ENCODE results near the gene XRCC4. TPM values are rescaled to one million over a fixed set of nuclear protein-coding genes. Genes with fewer than 3 reads are reported as not detected.

XRCC4 gene
- polyA plus RNA-seq, 1 donor (not counting 4 experiments of a cell fraction or from before 2014, with no cell fraction given): 10.9 TPM

- Histone ChIP-seq H3K9me1 (ENCODE audit: control insufficient read depth, extremely low read depth, insufficient read depth, low read length) (no peaks in the 10 kb centered on the region), H3K79me2 (ENCODE audit: control insufficient read depth, insufficient read depth, low read length) (no peaks in the 10 kb centered on the region), H2AFZ (ENCODE audit: control insufficient read depth, low read length) (no peak overlapping the region), H3K9me3 (ENCODE audit: control insufficient read depth, low read depth, low read length) (peaks cover under 1% of the 10 kb centered on the region), H3K4me2 (ENCODE audit: control insufficient read depth, extremely low read depth, insufficient read depth, low read depth, low read length) (no peak overlapping the region), H4K20me1 (ENCODE audit: control insufficient read depth, extremely low read depth, insufficient read depth, low read length) (no peaks in the 10 kb centered on the region), H3K4me1 (ENCODE audit: control insufficient read depth, extremely low read depth, insufficient read depth, low read length) (no peaks in the 10 kb centered on the region), H3K27me3 (ENCODE audit: control insufficient read depth, extremely low read depth, insufficient read depth, low read length) (no peaks in the 10 kb centered on the region), H3K27ac (ENCODE audit: control insufficient read depth, insufficient read depth, low read length) (no peak overlapping the region), H3K36me3 (ENCODE audit: control insufficient read depth in 2 of 2, extremely low read depth in 1 of 2, insufficient read depth in 2 of 2, low read length in 2 of 2) (no peaks in the 10 kb centered on the region), H3K4me3 (ENCODE audit: control insufficient read depth in 2 of 3, extremely low read depth in 1 of 3, insufficient read depth in 2 of 3, low read depth in 1 of 3, low read length in 3 of 3) (no peak overlapping the region), H3K9ac (ENCODE audit: control insufficient read depth, extremely low read depth, insufficient read depth, low read length) (no peak overlapping the region)
- FAIRE-seq (no peak), DNase-seq (ENCODE audit: low read depth, low spot score) (no peak)
- dilution Hi-C loops (cut with MboI; ENCODE audit: extremely low pct_ligation_motif_present, low sequenced_read_pairs): no loop called here
- TF ChIP-seq CTCF (optimal IDR thresholded peaks at IDR 0.05 in 1 of 3, IDR thresholded peaks at IDR 0.05 in 1 of 3, conservative IDR thresholded peaks at IDR 0.05 in 1 of 3; ENCODE audit: extremely low read depth in 1 of 3, insufficient read depth in 2 of 3, low read length in 3 of 3) (no peak), EZH2 (IDR thresholded peaks at IDR 0.05; ENCODE audit: low read length) (no peak)
These were observed 265.1 kb downstream of the XRCC4 start for GRCh38 chr5:83342465-83342864.

- Histone ChIP-seq H4K20me1 (ENCODE audit: control insufficient read depth, extremely low read depth, insufficient read depth, low read length) (no peaks in the 10 kb centered on the region), H3K4me3 (ENCODE audit: control insufficient read depth in 2 of 3, extremely low read depth in 1 of 3, insufficient read depth in 2 of 3, low read depth in 1 of 3, low read length in 3 of 3) (no peak overlapping the region), H3K9me1 (ENCODE audit: control insufficient read depth, extremely low read depth, insufficient read depth, low read length) (no peaks in the 10 kb centered on the region), H3K79me2 (ENCODE audit: control insufficient read depth, insufficient read depth, low read length) (no peaks in the 10 kb centered on the region), H3K9ac (ENCODE audit: control insufficient read depth, extremely low read depth, insufficient read depth, low read length) (no peak overlapping the region), H3K9me3 (ENCODE audit: control insufficient read depth, low read depth, low read length) (peaks cover 7% of the 10 kb centered on the region), H3K4me2 (ENCODE audit: control insufficient read depth, extremely low read depth, insufficient read depth, low read depth, low read length) (no peak overlapping the region), H2AFZ (ENCODE audit: control insufficient read depth, low read length) (no peak overlapping the region), H3K27ac (ENCODE audit: control insufficient read depth, insufficient read depth, low read length) (no peak overlapping the region), H3K36me3 (ENCODE audit: control insufficient read depth in 2 of 2, extremely low read depth in 1 of 2, insufficient read depth in 2 of 2, low read length in 2 of 2) (no peaks in the 10 kb centered on the region), H3K27me3 (ENCODE audit: control insufficient read depth, extremely low read depth, insufficient read depth, low read length) (no peaks in the 10 kb centered on the region), H3K4me1 (ENCODE audit: control insufficient read depth, extremely low read depth, insufficient read depth, low read length) (no peaks in the 10 kb centered on the region)
- no peak for FAIRE-seq
- no peak for DNase-seq (ENCODE audit: low read depth, low spot score)
- dilution Hi-C loops (cut with MboI; ENCODE audit: extremely low pct_ligation_motif_present, low sequenced_read_pairs): no loop called here
- no peak for TF ChIP-seq CTCF (optimal IDR thresholded peaks at IDR 0.05 in 1 of 3, IDR thresholded peaks at IDR 0.05 in 1 of 3, conservative IDR thresholded peaks at IDR 0.05 in 1 of 3; ENCODE audit: extremely low read depth in 1 of 3, insufficient read depth in 2 of 3, low read length in 3 of 3)
- TF ChIP-seq EZH2 (IDR thresholded peaks at IDR 0.05; ENCODE audit: low read length): no peak
These were observed 266.0 kb downstream of the XRCC4 start for GRCh38 chr5:83343299-83343698.

Measured in keratinocyte (primary cell).